HepG2 (cell line): ENCODE data around the gene ARL8A. TPM values are rescaled to one million over a fixed set of nuclear protein-coding genes. Genes with fewer than 3 reads are reported as not detected.

Experiments used
- ATAC-seq: fragments of 200-7000 bp; cut with Tn5 transposase; 3 replicates; pipeline ENCODE4 v1.9.1; 2020; ENCODE audit warnings: mild to moderate bottlenecking, moderate library complexity
- BruUV-seq: library from RNA; stranded (reverse); fragments of 400-500 nt; replicated peaks from 2 replicates; lab custom pipeline; 2021; lab: Mats Ljungman, UMichigan
- CTCF ChIA-PET: fragments of 300-600 bp; formaldehyde crosslinking; extraction: SDS; loops from one replicate; lab custom pipeline; 2021; ENCODE audit warnings: low total read pairs, inconsistent platforms, low intra/inter-chr PET ratio; lab: Yijun Ruan, JAX
- POLR2A ChIA-PET: fragments of 350-600 bp; sonication (Branson Sonifier 250); formaldehyde crosslinking; loops from one replicate; lab custom pipeline; 2020; ENCODE audit warnings: antibody characterized with exemption, inconsistent platforms; lab: Yijun Ruan, JAX
- DNase-seq: peaks from one replicate; pipeline ENCODE4 v3.0.0-alpha.2; 2015; ENCODE audit warnings: low spot score
- FAIRE-seq: peaks from 3 replicates; lab custom pipeline; 2011; peaks lifted over from hg19 to GRCh38; lab: Jason Lieb, UNC
- H2AFZ ChIP-seq: one replicate; pipeline ENCODE4 v1.6.1; 2011; ENCODE audit warnings: low read length, inconsistent platforms
- H3K27ac ChIP-seq: fragments of 300-600 bp; 3 replicates; pipeline ENCODE4 v1.8.0; 2011; ENCODE audit warnings: mixed run types, mild to moderate bottlenecking, mixed read lengths, low read length, inconsistent platforms; ENCODE audit not compliant: insufficient read depth; ENCODE audit errors: extremely low read length
- H3K27me3 ChIP-seq, 2 experiments: fragments of 200-600 bp in 1 of 2; 2 replicates in 1 of 2; 3 replicates in 1 of 2; pipeline versions ENCODE4 v1.6.0 to v1.8.0; 2011; ENCODE audit warnings: low read length in 2 of 2, mild to moderate bottlenecking in 2 of 2, moderate library complexity in 2 of 2, inconsistent platforms in 1 of 2; ENCODE audit not compliant: insufficient read depth in 2 of 2, control insufficient read depth in 1 of 2
- H3K36me3 ChIP-seq, 2 experiments: fragments of 200-600 bp in 1 of 2; replicated peaks in 1 of 2; 2 replicates in 1 of 2; 3 replicates in 1 of 2; pipeline versions ENCODE4 v1.5.1 to v1.8.0; 2011; ENCODE audit warnings: low read length in 2 of 2, inconsistent platforms in 1 of 2; ENCODE audit not compliant: insufficient read depth in 2 of 2, control insufficient read depth in 1 of 2
- H3K4me1 ChIP-seq: 2 replicates; pipeline ENCODE4 v1.5.1; 2012; ENCODE audit warnings: low read length, inconsistent platforms; ENCODE audit not compliant: insufficient read depth
- H3K4me2 ChIP-seq: 2 replicates; pipeline ENCODE4 v1.6.0; 2011; ENCODE audit warnings: low read depth, low read length, inconsistent platforms
- H3K4me3 ChIP-seq, 3 experiments: fragments of 200-600 bp in 1 of 3; sonication (generic), shearing (Covaris generic) in 1 of 3; replicated peaks in 1 of 3; 2 replicates each; pipeline ENCODE4 v1.5.1; 2011 to 2016; ENCODE audit warnings: low read length in 3 of 3, inconsistent platforms in 2 of 3, low read depth in 2 of 3, mild to moderate bottlenecking in 2 of 3, control low read depth in 1 of 3, mixed read lengths in 1 of 3; ENCODE audit not compliant: insufficient read depth in 1 of 3
- H3K79me2 ChIP-seq: one replicate; pipeline ENCODE4 v1.6.1; 2011; ENCODE audit warnings: low read length, inconsistent platforms; ENCODE audit not compliant: insufficient read depth
- H3K9ac ChIP-seq: 2 replicates; pipeline ENCODE4 v1.6.0; 2011; ENCODE audit warnings: mild to moderate bottlenecking, low read depth, low read length, inconsistent platforms; ENCODE audit not compliant: insufficient read depth
- H3K9me3 ChIP-seq: 2 replicates; pipeline ENCODE4 v1.5.1; 2012; ENCODE audit warnings: mild to moderate bottlenecking, low read length
- H4K20me1 ChIP-seq: 2 replicates; pipeline ENCODE4 v1.6.0; 2011; ENCODE audit warnings: inconsistent platforms, mild to moderate bottlenecking, low read length, moderate library complexity; ENCODE audit not compliant: insufficient read depth
- ATM ChIP-seq: fragments of 450-650 bp; IDR thresholded peaks from 2 replicates; pipeline ENCODE4 v1.7.1; 2017; ENCODE audit warnings: mild to moderate bottlenecking, borderline replicate concordance
- EHMT2 ChIP-seq: fragments of 200-600 bp; sonication (generic); IDR thresholded peaks from 2 replicates; pipeline ENCODE4 v1.7.0; 2017; ENCODE audit warnings: antibody characterized with exemption, low read depth, low read length, borderline replicate concordance
- HOXD1 ChIP-seq: sonication (generic); formaldehyde crosslinking; IDR thresholded peaks from 2 replicates; pipeline ENCODE4 v1.5.0; 2020; ENCODE audit warnings: missing genetic modification reagents
- PCBP2 ChIP-seq: fragments of 200-400 bp; formaldehyde crosslinking; optimal IDR thresholded peaks from 2 replicates; pipeline ENCODE3; 2018; ENCODE audit warnings: low read length, low read depth; ENCODE audit not compliant: poor library complexity, severe bottlenecking
- PHF5A ChIP-seq: IDR thresholded peaks from one replicate; pipeline ENCODE4 v1.6.1; 2018; ENCODE audit warnings: low read depth, missing genetic modification reagents; ENCODE audit not compliant: unreplicated experiment
- ZFP36L2 ChIP-seq: sonication (generic); formaldehyde crosslinking; IDR thresholded peaks from 2 replicates; pipeline ENCODE4 v1.4.0; 2020; ENCODE audit warnings: missing genetic modification reagents
- ZNF350 ChIP-seq: sonication (generic); formaldehyde crosslinking; IDR thresholded peaks from 2 replicates; pipeline ENCODE4 v1.4.0; 2020; ENCODE audit warnings: mild to moderate bottlenecking, low read depth, missing genetic modification reagents, borderline replicate concordance
- ZSCAN29 ChIP-seq: sonication (generic); formaldehyde crosslinking; conservative IDR thresholded peaks from 2 replicates; pipeline ENCODE4 v1.4.0; 2020; ENCODE audit warnings: mild to moderate bottlenecking, missing genetic modification reagents
- WGBS: methylation state at CpG from one replicate; pipeline ENCODE4 v1.1.6; 2017; ENCODE audit warnings: low lambda C conversion rate; 5-methylcytosine and 5-hydroxymethylcytosine counted together
- in situ Hi-C: cut with HindIII; loops from 2 replicates; pipeline ENCODE4 v1.10.0; 2017; ENCODE audit warnings: low pct_unique_long_range_greater_than_20kb; ENCODE audit not compliant: extremely low pct_ligation_motif_present
- intact Hi-C: fragments of 100-400 bp; cut with micrococcal nuclease; formaldehyde crosslinking; loops from one replicate; pipeline ENCODE4 v1.10.0; 2022; ENCODE audit not compliant: unreplicated experiment
- polyA plus RNA-seq, 8 experiments: library from polyadenylated mRNA; depleted of rRNA in 3 of 8; stranded (reverse) in 7 of 8; unstranded in 1 of 8; fragments of >200 nt; fragmentation: Illumina TruSeq in 4 of 8; extraction: Trizol in 4 of 8; gene quantifications; 2 replicates each; pipeline versions ENCODE4 v1.2.1 to v1.2.3, GENCODE V29; 2011 to 2016; ENCODE audit warnings: low read depth in 4 of 8, missing spikeins in 1 of 8, mixed read lengths in 1 of 8; ENCODE audit not compliant: insufficient read depth in 1 of 8
- total RNA-seq, 5 experiments: library from RNA; depleted of rRNA; stranded (reverse); fragments of >200 nt; fragmentation: Illumina TruSeq; extraction: Trizol; gene quantifications; 2 replicates each; pipeline ENCODE4 v1.2.3, GENCODE V29; 2016; ENCODE audit warnings: low read depth in 1 of 5
- TF ChIP-seq, protein P1 (sequence below): sonication (generic); formaldehyde crosslinking; IDR thresholded peaks from 2 replicates; pipeline ENCODE4 v1.5.1; 2020; ENCODE audit warnings: missing genetic modification reagents, mild to moderate bottlenecking, borderline replicate concordance
- TF ChIP-seq, protein P2 (sequence below): IDR thresholded peaks from 2 replicates; pipeline ENCODE4 v1.4.0; 2020; ENCODE audit warnings: mild to moderate bottlenecking, missing genetic modification reagents

ARL8A gene
- total and polyA plus RNA-seq, 2 of the 13 experiments (the other 11 are each of a cell fraction or from before 2014, with no cell fraction given) = 2.7 to 23.4 TPM

DNA sequence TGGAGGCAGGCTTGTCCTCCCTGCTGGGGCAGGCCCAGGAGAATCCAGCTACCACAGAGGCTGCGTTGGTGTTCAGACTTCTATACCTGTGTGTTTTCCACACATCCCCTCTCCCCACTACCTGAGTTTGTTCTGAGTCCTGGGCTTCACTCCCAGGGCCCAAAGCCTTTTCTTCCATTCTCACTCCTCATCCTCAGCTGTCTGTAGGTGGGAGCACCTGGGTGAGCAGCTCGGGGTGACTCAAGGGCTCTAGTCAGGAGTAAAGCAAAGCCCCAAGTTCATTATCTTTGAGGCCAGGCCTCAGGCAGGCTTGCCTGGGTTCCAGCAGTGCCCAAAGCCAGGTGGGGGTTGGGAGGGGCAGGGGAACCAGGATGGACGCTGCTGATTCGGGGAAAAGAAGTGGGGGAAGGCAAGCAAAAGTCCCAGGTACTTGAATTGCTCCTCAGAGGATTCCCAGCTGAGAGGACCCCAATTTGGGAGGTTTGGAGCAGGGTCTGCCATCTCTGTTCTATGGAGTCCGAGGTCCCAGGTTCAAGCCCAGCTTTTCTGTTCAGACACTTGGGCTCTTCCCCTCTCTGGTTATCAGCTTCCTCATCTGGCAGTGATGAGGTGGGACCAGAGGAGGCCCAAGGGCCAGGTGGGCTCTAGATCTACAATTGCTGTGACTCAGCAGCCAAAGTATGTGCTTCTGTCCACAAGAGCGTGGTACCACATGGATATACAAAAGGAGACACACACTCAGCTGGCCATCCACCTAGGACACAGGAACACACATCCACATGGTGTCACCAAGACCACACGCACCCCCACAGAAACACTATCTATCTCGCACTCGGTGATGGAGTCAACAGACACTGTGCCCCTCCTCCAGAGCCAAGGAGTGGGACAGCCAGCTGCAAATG is 21.7 kb upstream of the ARL8A start:
- no TSS peak for BruUV-seq
- Histone ChIP-seq H3K4me2 (no peak overlapping the region), H3K9ac (no peak overlapping the region), H4K20me1 (no peaks in the 10 kb centered on the region), H2AFZ (no peak overlapping the region), H3K36me3 (no peaks in the 10 kb centered on the region), H3K27ac (no peak overlapping the region), H3K4me1 (peaks cover 24% of the 10 kb centered on the region), H3K79me2 (no peaks in the 10 kb centered on the region), H3K27me3 (peaks cover 7 to 57% of the 10 kb centered on the region in 2 experiments), H3K4me3 (no peak overlapping the region), H3K9me3 (no peaks in the 10 kb centered on the region)
- ATAC-seq (no peak), FAIRE-seq (no peak), DNase-seq (no peak)
- intact Hi-C loops (no loop called here), in situ Hi-C loops (no loop called here)
- CTCF ChIA-PET = no interaction called here
- POLR2A ChIA-PET = no interaction called here
- 29% methylated on average over 8 of the region's 9 CpGs for WGBS
- TF ChIP-seq ZFP36L2 (CRISPR knock-in tag) (no peak), EHMT2 (no peak), ZNF350 (CRISPR knock-in tag) (no peak), HOXD1 (CRISPR knock-in tag) (no peak), PCBP2 (no peak), ZSCAN29 (CRISPR knock-in tag) (no peak), PHF5A (no peak), ATM (no peak)
- TF ChIP-seq, protein P1, sequence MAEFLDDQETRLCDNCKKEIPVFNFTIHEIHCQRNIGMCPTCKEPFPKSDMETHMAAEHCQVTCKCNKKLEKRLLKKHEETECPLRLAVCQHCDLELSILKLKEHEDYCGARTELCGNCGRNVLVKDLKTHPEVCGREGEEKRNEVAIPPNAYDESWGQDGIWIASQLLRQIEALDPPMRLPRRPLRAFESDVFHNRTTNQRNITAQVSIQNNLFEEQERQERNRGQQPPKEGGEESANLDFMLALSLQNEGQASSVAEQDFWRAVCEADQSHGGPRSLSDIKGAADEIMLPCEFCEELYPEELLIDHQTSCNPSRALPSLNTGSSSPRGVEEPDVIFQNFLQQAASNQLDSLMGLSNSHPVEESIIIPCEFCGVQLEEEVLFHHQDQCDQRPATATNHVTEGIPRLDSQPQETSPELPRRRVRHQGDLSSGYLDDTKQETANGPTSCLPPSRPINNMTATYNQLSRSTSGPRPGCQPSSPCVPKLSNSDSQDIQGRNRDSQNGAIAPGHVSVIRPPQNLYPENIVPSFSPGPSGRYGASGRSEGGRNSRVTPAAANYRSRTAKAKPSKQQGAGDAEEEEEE (CRISPR knock-in tag) = no peak
- TF ChIP-seq, protein P2, sequence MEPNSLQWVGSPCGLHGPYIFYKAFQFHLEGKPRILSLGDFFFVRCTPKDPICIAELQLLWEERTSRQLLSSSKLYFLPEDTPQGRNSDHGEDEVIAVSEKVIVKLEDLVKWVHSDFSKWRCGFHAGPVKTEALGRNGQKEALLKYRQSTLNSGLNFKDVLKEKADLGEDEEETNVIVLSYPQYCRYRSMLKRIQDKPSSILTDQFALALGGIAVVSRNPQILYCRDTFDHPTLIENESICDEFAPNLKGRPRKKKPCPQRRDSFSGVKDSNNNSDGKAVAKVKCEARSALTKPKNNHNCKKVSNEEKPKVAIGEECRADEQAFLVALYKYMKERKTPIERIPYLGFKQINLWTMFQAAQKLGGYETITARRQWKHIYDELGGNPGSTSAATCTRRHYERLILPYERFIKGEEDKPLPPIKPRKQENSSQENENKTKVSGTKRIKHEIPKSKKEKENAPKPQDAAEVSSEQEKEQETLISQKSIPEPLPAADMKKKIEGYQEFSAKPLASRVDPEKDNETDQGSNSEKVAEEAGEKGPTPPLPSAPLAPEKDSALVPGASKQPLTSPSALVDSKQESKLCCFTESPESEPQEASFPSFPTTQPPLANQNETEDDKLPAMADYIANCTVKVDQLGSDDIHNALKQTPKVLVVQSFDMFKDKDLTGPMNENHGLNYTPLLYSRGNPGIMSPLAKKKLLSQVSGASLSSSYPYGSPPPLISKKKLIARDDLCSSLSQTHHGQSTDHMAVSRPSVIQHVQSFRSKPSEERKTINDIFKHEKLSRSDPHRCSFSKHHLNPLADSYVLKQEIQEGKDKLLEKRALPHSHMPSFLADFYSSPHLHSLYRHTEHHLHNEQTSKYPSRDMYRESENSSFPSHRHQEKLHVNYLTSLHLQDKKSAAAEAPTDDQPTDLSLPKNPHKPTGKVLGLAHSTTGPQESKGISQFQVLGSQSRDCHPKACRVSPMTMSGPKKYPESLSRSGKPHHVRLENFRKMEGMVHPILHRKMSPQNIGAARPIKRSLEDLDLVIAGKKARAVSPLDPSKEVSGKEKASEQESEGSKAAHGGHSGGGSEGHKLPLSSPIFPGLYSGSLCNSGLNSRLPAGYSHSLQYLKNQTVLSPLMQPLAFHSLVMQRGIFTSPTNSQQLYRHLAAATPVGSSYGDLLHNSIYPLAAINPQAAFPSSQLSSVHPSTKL (CRISPR knock-in tag) = no peak
